A549 treated with Hydrocortisone at 1 μM for 4 hours (cell line): Measurements from ENCODE around the gene TRNT1. TPM values are rescaled to one million over a fixed set of nuclear protein-coding genes. Genes with fewer than 3 reads are reported as not detected.

Experiments
- total RNA-seq: library from RNA; stranded (reverse); fragments of 200-300 nt; extraction: Qiagen RNA extraction; gene quantifications from 5 replicates; pipeline ENCODE4 v1.2.3, GENCODE V29; 2022

Gene TRNT1
- 25.0 to 35.6 TPM (median 29.8 TPM) in 5 replicates for total RNA-seq

DNA sequence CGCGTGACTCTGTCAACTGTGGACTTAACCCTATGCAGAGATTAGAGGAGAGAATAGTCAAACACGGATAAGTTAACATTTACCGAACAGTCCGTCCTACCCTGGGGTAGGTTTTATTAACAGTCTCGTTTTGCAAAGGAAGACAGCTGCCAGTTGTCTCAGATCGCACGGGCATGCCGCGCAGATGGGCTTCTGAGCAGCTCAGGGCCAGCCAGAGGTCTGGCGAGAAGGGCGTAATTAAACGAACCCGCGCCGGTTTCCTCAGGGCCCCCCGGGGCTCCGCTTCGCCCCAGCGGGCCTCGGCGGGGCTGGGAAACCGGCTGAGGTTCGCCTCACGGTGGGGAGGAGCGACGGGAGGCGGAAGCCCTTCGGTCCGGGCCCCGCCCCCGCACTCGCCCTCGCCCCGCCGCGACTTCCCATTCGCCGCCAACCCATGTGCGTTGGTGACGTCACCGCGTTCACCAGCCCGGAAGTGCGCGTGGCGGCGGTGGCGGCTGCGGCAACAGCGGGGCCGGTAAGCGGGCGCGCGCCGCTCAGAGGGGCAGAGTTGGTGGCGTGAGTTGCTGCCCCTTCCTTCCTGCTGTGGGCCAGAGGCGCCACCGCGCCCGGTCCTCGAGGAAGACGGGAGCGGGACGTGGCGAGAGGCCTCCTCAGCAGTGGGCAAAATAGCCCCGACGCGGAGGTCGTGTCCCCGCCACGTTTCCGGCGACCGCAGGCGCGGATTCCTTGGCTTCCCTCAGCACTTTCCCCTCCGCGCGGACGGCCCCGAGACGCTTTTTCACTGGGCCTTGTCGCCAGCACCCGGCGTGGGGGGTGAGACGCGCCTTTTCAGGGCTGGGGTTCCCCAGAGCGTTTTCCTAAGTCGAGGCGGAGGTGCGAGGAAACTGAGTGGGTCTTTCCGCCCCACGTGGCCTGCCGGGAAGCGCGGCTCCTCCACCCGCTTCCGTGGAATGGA lies at the start of gene TRNT1:
Gene TRNT1 (plus strand): TSS at position 464 of the 955 bp plus-strand sequence. CDS start 2,101 bp downstream, outside the sequence.

DNA sequence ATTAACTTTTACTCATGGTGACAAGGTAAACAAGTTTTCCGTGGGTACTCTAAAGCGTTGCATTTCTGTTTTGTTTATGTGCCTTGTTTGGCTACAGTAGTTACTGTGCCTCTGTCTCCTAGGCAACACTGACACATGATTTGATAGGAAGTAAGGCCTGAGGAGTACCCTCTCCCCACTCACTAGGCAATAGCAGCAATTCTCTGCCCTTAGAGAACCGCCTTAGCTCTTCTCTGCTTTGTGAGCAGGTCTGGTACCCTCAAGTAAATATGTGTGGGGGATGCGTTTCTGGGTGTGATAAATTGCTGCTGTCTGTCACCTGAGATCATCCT lies 16.5 kb upstream of the TRNT1 start, which contains the start of gene IL5RA:
Gene IL5RA (minus strand): TSS at position 76 of the 332 bp plus-strand sequence. CDS start 5,390 bp downstream, outside the sequence.

DNA sequence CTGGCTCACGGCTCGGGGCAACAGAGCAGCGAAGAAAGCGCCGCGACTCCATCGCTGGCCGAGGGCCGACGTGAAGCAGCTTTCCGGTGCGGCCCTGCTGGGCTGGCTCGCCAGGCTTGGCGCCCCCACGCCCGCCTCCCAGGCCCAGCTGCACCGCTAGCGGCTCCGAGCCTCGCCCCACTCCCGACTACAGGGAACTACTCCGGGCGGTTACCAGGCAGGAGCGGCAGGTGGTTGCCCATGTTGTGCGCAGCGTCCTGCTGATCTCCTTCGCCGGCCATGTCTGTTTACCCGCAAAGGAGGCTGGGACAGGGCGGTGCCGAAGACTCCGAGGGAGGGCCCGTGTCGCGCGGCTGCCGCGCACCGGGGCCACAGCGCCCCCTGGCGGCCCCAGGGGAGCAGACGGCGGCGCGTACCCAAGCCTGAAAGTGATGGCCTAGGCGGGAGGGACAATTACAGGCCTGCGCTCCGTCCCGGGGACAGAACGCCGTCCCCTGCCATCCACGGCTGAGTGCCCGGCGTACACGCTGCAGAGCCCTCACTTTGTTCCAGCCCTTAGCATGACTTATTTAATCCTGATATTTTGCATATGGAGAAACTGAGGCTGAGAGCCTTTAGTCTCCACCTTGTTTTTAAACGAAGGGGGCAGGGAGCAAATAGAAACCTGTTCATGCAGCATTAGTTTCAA lies 52.8 kb downstream of the TRNT1 start, which contains the start of gene CRBN:
Gene CRBN (minus strand): TSS at position 285 of the 688 bp plus-strand sequence. CDS start 4 bp downstream, at position 281.

Other genes with a start within 250 kb of the TRNT1 start
- not detected in 5 replicates for gene IL5RA, start 16.6 kb upstream of the TRNT1 start, total RNA-seq
- 24.7 to 32.0 TPM (median 26.0 TPM) in 5 replicates for gene CRBN, start 52.8 kb downstream of the TRNT1 start, total RNA-seq